Ectodermal cell (in vitro differentiated cells): ENCODE data around the gene MAN1A1. TPM values are rescaled to one million over a fixed set of nuclear protein-coding genes. Genes with fewer than 3 reads are reported as not detected.
"Not testable (repeated sequence)": the region's sequence is repeated elsewhere in the genome, so short reads cannot be mapped to it uniquely, and the experiment has no call there.

Experiments
- H3K27ac ChIP-seq: 2 replicates; pipeline ENCODE4 v1.7.0; 2013; ENCODE audit warnings: mild to moderate bottlenecking, low read depth, low read length; ENCODE audit not compliant: insufficient read depth, poor library complexity, severe bottlenecking
- H3K27me3 ChIP-seq: 2 replicates; pipeline ENCODE4 v1.7.0; 2013; ENCODE audit warnings: mild to moderate bottlenecking, low read length; ENCODE audit not compliant: insufficient read depth, control insufficient read depth, poor library complexity, severe bottlenecking
- H3K36me3 ChIP-seq: one replicate; pipeline ENCODE4 v1.7.0; 2013; ENCODE audit warnings: low read length; ENCODE audit not compliant: control insufficient read depth, insufficient read depth
- H3K4me1 ChIP-seq: one replicate; pipeline ENCODE4 v1.7.0; 2013; ENCODE audit warnings: low read length; ENCODE audit not compliant: control insufficient read depth, insufficient read depth
- H3K4me3 ChIP-seq: 2 replicates; pipeline ENCODE4 v1.7.0; 2013; ENCODE audit warnings: low read depth, low read length, control low read depth; ENCODE audit not compliant: insufficient read depth
- H3K9me3 ChIP-seq: 2 replicates; pipeline ENCODE4 v1.7.0; 2013; ENCODE audit warnings: mild to moderate bottlenecking, low read length, moderate library complexity; ENCODE audit not compliant: control insufficient read depth
- WGBS, 2 experiments: methylation state at CpG; one replicate each; pipeline ENCODE4 v1.1.7; 2013; ENCODE audit warnings: missing lambda C conversion rate in 2 of 2; 5-methylcytosine and 5-hydroxymethylcytosine counted together
- polyA plus RNA-seq, 4 experiments: library from polyadenylated mRNA; stranded (reverse); fragments of 50-300 nt; gene quantifications; one replicate each; pipeline ENCODE4 v1.2.3, GENCODE V29; 2013

Gene MAN1A1
- 6.4 TPM for polyA plus RNA-seq (2013, experiment 1 of 4)
- polyA plus RNA-seq (2013, experiment 2 of 4) = 7.5 TPM
- 6.4 TPM for polyA plus RNA-seq (2013, experiment 3 of 4)
- 7.5 TPM for polyA plus RNA-seq (2013, experiment 4 of 4)

DNA sequence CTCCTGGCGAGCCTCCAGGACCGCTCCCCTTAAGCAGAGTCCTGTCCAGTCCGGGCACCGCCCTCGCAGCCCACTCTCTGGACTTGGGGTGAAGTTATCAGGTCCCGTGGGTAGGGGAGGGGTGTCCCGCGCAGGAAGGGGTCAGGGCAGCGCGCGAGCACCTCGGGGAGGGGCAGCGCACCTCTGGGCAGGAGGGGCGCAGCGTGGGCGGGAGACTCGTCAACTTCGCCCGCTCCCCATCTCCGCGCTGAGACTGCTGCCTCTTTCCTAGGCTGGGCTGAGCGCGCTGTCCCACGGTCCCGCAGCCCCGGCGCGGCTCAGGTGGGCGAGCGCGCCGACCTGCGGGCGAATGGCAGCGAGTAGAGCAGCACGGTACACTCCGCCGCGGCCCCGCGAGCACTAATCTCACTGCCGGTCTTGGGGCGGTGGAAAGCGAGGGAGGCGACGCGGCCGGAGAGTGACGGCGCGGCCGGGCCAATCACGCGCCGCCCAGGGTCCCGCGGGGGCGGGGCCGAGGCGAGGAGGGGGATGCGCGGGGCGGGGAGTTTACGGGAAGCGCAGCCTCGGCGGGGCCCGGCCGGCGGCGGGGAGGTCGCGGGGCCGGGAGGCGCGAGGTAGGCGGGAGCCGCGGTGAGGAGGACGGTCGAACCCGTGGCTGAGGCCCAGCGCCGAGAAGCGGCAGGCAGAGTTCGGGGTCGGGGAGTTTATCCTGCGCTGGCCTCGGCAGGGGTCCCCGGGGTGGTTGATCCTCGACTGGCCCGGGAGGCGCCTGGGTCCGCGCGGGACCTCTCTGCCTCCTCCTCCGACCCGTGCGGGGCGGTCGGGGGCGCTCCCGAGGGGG lies at the start of gene MAN1A1:
MAN1A1 (minus strand) TSS at position 401 of the 841 bp plus-strand sequence. CDS start 696 bp downstream, outside the sequence.
- 0% methylated on average over 103 of the region's 103 CpGs for WGBS, 2 experiments
- no peaks in the 10 kb centered on the region for H3K4me1 ChIP-seq
- no peak within 1 kb of the TSS for H3K27ac ChIP-seq
- H3K36me3 ChIP-seq = no peaks in the 10 kb centered on the region
- peak within 1 kb of the TSS; percentile 62 for H3K4me3 ChIP-seq
- H3K9me3 ChIP-seq = no peaks in the 10 kb centered on the region
- H3K27me3 ChIP-seq = peaks cover 45% of the 10 kb centered on the region

GRCh38 chr6:119395192-119395591 lies 45.6 kb upstream of the MAN1A1 start:
- no peak overlapping the region for H3K27ac ChIP-seq
- no peaks in the 10 kb centered on the region for H3K36me3 ChIP-seq
- no peaks in the 10 kb centered on the region for H3K27me3 ChIP-seq
- no peaks in the 10 kb centered on the region for H3K4me1 ChIP-seq
- WGBS, 2 experiments = 88 to 89% methylated on average over 2 of the region's 2 CpGs
- H3K9me3 ChIP-seq = no peaks in the 10 kb centered on the region
- H3K4me3 ChIP-seq = no peak overlapping the region

GRCh38 chr6:119390247-119390793 lies 40.8 kb upstream of the MAN1A1 start:
- no peaks in the 10 kb centered on the region for H3K4me1 ChIP-seq
- H3K36me3 ChIP-seq = no peaks in the 10 kb centered on the region
- H3K27ac ChIP-seq = no peak overlapping the region
- H3K4me3 ChIP-seq = no peak overlapping the region
- H3K9me3 ChIP-seq = no peaks in the 10 kb centered on the region
- no peaks in the 10 kb centered on the region for H3K27me3 ChIP-seq

DNA sequence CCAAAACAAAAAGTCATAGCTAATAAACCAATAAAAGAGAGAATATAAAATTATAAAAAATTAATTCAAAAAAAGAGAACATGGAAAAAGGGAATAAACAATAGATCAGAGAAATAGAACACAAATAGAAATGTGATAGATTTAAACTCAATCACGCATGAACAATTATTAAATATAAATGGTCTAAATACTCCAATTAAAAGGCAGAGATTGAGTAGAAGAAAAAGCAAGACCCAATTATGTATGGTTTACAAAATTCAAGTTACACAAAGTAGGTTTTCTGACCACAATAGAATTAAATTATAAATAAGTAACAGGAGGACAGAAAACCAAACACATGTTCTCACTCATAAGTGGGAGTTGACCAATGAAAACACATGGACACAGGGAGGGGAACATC lies 36.4 kb upstream of the MAN1A1 start:
- no peak overlapping the region for H3K27ac ChIP-seq
- WGBS, 2 experiments = 83% methylated on average over 1 of the region's 1 CpG; no CpG with 5 or more reads in 1 of the 2 experiments
- H3K4me3 ChIP-seq = no peak overlapping the region
- no peaks in the 10 kb centered on the region for H3K27me3 ChIP-seq
- no peaks in the 10 kb centered on the region for H3K36me3 ChIP-seq
- H3K4me1 ChIP-seq = no peaks in the 10 kb centered on the region
- H3K9me3 ChIP-seq = no peaks in the 10 kb centered on the region

GRCh38 chr6:119384444-119384843 lies 34.9 kb upstream of the MAN1A1 start:
- H3K9me3 ChIP-seq = no peaks in the 10 kb centered on the region
- H3K36me3 ChIP-seq = no peaks in the 10 kb centered on the region
- no peaks in the 10 kb centered on the region for H3K27me3 ChIP-seq
- no peak overlapping the region for H3K4me3 ChIP-seq
- H3K4me1 ChIP-seq = no peaks in the 10 kb centered on the region
- H3K27ac ChIP-seq = no peak overlapping the region

GRCh38 chr6:119379809-119380208 lies 30.2 kb upstream of the MAN1A1 start:
- no peaks in the 10 kb centered on the region for H3K9me3 ChIP-seq
- H3K27ac ChIP-seq = no peak overlapping the region
- H3K4me1 ChIP-seq = no peaks in the 10 kb centered on the region
- no peak overlapping the region for H3K4me3 ChIP-seq
- no peaks in the 10 kb centered on the region for H3K36me3 ChIP-seq
- no peaks in the 10 kb centered on the region for H3K27me3 ChIP-seq

GRCh38 chr6:119377043-119377442 lies 27.5 kb upstream of the MAN1A1 start:
- not testable (repeated sequence) for H3K27ac ChIP-seq, H3K9me3 ChIP-seq, H3K27me3 ChIP-seq, H3K36me3 ChIP-seq, H3K4me1 ChIP-seq, H3K4me3 ChIP-seq
- 86 to 93% methylated on average over 1 of the region's 1 CpG for WGBS, 2 experiments

- no peak overlapping the region for H3K27ac ChIP-seq
- no peaks in the 10 kb centered on the region for H3K36me3 ChIP-seq
- 80 to 85% methylated on average over 3 of the region's 3 CpGs for WGBS, 2 experiments
- no peak overlapping the region for H3K4me3 ChIP-seq
- H3K27me3 ChIP-seq = no peaks in the 10 kb centered on the region
- no peaks in the 10 kb centered on the region for H3K9me3 ChIP-seq
- no peaks in the 10 kb centered on the region for H3K4me1 ChIP-seq
These were observed 20.5 kb upstream of the MAN1A1 start for GRCh38 chr6:119370080-119370479.

- Histone ChIP-seq H3K36me3 (no peaks in the 10 kb centered on the region), H3K27me3 (no peaks in the 10 kb centered on the region), H3K9me3 (no peaks in the 10 kb centered on the region), H3K4me3 (no peak overlapping the region), H3K4me1 (no peaks in the 10 kb centered on the region), H3K27ac (no peak overlapping the region)
- WGBS, 2 experiments = 93 to 95% methylated on average over 6 of the region's 6 CpGs
These were observed 19.4 kb upstream of the MAN1A1 start for GRCh38 chr6:119368921-119369320.

- no peak overlapping the region for H3K4me3 ChIP-seq
- H3K4me1 ChIP-seq = no peaks in the 10 kb centered on the region
- WGBS, 2 experiments = 91 to 92% methylated on average over 4 of the region's 4 CpGs
- H3K9me3 ChIP-seq = no peaks in the 10 kb centered on the region
- H3K27me3 ChIP-seq = no peaks in the 10 kb centered on the region
- H3K36me3 ChIP-seq = no peaks in the 10 kb centered on the region
- H3K27ac ChIP-seq = no peak overlapping the region
These were observed 11.6 kb upstream of the MAN1A1 start for GRCh38 chr6:119361209-119361608.
